GM12801 (cell line): ENCODE data around the gene PROZ.

Experiments
- CTCF ChIP-seq: IDR thresholded peaks from one replicate; pipeline ENCODE4 v1.5.1; 2011; ENCODE audit warnings: control low read depth; ENCODE audit not compliant: insufficient read length; ENCODE audit errors: extremely low read depth

The PROZ gene

DNA sequence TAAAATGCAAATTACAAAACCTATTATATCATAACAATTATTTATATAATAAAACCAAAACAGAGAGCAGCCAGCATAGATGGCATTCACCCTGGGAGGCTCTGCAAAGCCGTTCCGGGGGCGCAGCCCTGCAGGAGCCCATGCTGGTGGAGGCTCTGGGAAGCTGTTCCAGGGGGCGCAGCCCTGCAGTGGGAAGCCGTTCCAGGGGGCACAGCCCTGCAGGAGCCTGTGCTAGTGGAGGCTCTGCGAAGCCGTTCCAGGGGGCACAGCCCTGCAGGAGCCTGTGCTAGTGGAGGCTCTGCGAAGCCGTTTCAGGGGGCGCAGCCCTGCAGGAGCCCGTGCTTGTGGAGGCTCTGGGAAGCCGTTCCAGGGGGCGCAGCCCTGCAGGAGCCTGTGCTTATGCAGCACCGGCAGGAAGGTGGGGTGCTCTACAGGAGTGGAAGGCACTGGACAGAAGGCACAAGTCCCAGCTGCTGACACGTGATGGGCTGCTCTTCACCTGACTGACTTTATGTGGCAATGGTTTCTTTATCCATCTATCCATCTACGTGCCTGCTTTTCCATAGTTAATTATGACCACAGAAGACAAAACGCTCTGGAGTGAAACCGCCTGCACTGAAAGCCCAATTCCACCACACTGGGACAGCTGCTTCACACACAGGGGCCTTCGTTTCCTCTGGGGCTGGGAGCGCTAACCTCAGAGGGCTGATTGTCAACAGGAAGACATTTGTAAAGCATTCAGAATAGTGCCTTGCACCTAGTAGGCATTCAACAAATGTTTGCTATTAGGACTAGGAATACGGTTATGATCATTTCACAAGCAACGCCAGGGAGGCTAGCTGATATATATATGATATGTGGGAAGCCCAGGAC, 26.4 kb downstream of the PROZ start:
- TF ChIP-seq CTCF = no peak

GRCh38 chr13:113186061-113186900, 27.8 kb downstream of the PROZ start:
- TF ChIP-seq CTCF = no peak

GRCh38 chr13:113187263-113187669, 28.8 kb downstream of the PROZ start:
- TF ChIP-seq CTCF = no peak

DNA sequence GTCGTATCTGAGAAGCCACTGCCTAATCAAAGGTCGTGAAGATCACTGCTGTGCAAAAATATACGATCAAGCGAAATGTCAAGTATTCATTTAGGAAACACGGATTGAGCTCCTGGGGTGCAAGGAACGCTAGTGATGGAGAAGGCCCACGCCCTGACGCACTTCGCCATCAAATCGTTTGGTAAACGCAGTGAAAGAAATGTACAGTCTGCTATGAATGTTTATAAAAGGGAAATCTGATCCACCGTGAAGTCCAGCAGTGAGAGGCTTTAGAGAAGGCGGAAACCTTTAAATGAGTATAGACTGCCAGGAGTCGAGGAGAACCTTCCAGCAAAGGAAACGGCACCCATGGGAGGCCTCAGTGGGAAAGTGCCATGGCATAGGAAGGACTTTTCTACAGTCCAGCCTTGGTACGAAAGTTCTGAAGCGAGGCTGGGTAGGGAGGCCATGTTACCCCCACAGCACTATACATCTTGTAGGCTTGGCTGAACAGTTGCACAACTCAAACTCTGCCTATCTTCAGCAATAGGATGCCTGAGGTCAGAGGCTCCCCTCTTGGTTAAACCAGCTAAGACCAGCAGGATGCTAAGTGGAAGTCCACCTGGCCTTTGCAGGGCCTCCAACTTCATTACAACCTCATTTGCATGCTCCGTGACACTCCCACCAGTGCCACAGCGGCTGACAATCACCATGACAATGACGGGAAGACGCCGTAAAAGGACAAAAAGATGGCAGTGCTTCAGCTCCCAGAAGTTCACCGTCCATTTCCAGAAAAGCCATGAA, 29.6 kb downstream of the PROZ start:
- TF ChIP-seq CTCF = no peak

- TF ChIP-seq CTCF = no peak
Observed at GRCh38 chr13:113190181-113190580, 31.7 kb downstream of the PROZ start.

DNA sequence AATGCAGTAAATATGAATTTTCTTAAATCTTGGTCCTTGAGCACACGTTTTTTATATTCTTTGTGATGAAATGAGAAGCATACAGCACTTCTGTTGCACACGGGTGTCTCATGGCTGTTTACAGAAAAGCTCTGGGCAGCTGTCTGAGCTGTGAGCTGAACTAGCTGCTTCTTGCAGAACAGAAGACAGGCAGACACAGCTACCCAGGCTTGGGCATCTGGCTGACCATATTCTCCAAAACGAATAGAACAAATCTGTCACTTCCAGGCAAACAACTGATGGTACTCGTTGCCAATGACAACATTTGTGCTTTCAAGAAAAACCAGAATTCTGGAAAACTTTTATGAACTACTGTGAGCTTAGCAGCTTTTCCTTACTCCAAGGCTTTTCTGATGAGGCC, 33.8 kb downstream of the PROZ start:
- TF ChIP-seq CTCF = no peak

DNA sequence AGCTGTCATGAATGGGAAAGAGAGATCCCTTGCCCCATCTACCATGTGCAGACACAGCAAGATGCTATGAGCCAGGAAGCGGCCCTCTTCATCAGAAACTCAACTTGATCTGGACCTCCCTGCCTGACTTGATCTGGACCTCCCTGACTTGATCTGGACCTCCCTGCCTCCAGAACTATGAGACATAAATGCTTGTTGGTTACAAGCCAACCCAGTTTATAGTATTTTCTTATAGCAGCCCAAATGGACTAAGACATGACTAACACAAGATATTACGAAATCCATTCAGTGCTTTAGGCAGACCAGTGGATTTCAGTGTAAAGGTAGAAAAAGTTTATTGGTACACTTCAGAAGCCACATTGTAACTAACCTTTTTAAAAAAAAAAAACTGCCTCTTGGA, 34.5 kb downstream of the PROZ start:
- TF ChIP-seq CTCF = no peak
